ENCODE data around the gene CHID1. TPM values are rescaled to one million over a fixed set of nuclear protein-coding genes. Genes with fewer than 3 reads are reported as not detected.
A peak's percentile ranks its signal among the peaks of the same experiment; 100 is the strongest.

The CHID1 gene
- total RNA-seq (10 to 100 TPM; 54.6 to 55.8 TPM), polyA plus RNA-seq (10 to 100 TPM; 50.2 to 61.5 (median 54.7) TPM), total RNA-seq (22.3 to 55.8 (median 26.4) reads per million in 6 experiments)

GRCh38 chr11:910589-911030, at the start of gene CHID1:
CHID1 (minus strand) TSS chr11:910810; CDS start chr11:904816, 5,994 bp downstream.
- Mint-ChIP-seq H3K4me1 (peaks cover 14 to 30% (median 20%) of the 10 kb centered on the region in 4 donors), H3K4me3 (peak within 1 kb of the TSS; percentile 86 to 97 (median 92)), H3K27ac (peak within 1 kb of the TSS; percentile 75 to 90 (median 87)), H3K9me3 (no peaks in the 10 kb centered on the region), H3K36me3 (peaks cover 0 to 7% (median 0%) of the 10 kb centered on the region in 3 donors), H3K27me3 (no peaks in the 10 kb centered on the region)
- POLR2A ChIA-PET = interaction anchor here (0.6 to 2.5 kb wide), 6 partner anchors 9 to 91 kb away, joined by 3 to 13 read pairs (median 8); partner anchors contain the start of genes AP2A2, PNPLA2, POLR2L and TSPAN4
- peak; percentile 51 to 84 (median 74) for DNase-seq
- peak; percentile 94 for ATAC-seq

GRCh38 chr11:959608-960007, 49.0 kb upstream of the CHID1 start:
- Mint-ChIP-seq H3K4me3 (no peak overlapping the region), H3K36me3 (peaks cover 0 to 68% (median 5%) of the 10 kb centered on the region in 3 donors), H3K27ac (no peak overlapping the region)

DNA sequence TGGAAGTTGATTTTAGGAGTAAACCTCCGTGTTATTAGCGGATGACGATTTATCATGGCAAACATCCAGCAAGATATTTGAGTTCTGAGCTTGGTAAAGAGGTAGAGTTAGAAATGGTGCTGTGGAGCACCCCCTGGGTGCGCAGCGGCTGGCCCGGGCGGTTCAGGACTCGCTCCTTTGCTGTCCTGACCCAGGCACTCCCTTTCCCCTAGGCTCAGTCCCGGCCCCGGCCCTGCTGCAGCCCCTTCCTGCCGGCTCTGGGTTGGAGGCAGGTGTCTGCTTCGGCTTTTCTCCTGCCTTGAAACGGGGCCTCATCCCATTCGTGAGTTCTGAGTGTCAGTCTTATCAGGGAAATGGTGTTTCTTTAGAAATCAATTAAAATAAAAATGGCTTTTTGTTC, 48.4 kb upstream of the CHID1 start:
- Mint-ChIP-seq H3K4me1 (peaks cover 19 to 44% (median 31%) of the 10 kb centered on the region in 4 donors), H3K9me3 (no peaks in the 10 kb centered on the region), H3K36me3 (peaks cover 0 to 71% (median 5%) of the 10 kb centered on the region in 3 donors), H3K27me3 (no peaks in the 10 kb centered on the region), H3K27ac (peak overlapping the region in 3 of 10 donors; percentile 28 to 80 (median 29)), H3K4me3 (no peak overlapping the region)
- ATAC-seq = no peak
- POLR2A ChIA-PET = no interaction called here
- peak in 1 of 10 donors; percentile 30 for DNase-seq

More at GRCh38 chr11:959608-960007, 49.0 kb upstream of the CHID1 start:
- Mint-ChIP-seq H3K9me3 (no peaks in the 10 kb centered on the region), H3K27me3 (no peaks in the 10 kb centered on the region), H3K4me1 (peaks cover 14 to 44% (median 27%) of the 10 kb centered on the region in 4 donors)
- no peak for ATAC-seq
- peak in 1 of 10 donors; percentile 21 for DNase-seq
- POLR2A ChIA-PET = no interaction called here

DNA sequence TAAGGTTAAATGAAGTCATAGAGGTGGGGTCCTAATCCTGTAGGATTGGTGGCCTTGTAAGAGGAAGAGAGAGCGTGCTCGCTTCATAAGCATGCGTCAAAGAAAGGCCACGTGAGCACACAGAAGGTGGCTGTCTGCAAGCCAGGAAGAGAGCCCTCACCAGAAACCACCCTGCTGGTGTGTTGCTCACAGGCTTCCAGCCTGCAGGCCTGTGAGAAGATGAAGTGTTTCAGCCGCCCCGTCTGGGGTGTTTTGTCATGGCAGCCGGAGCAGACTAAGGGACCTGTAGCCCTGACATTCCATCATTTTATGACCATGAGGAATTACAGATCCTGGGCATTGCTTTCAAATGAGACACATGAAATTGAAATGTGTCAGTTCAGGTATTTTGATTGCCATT, 47.5 kb upstream of the CHID1 start:
- Mint-ChIP-seq H3K27ac (peak overlapping the region in 4 of 10 donors; percentile 26 to 78 (median 51)), H3K4me1 (peaks cover 18 to 50% (median 39%) of the 10 kb centered on the region in 4 donors), H3K36me3 (peaks cover 0 to 64% (median 2%) of the 10 kb centered on the region in 3 donors), H3K9me3 (no peaks in the 10 kb centered on the region), H3K4me3 (no peak overlapping the region), H3K27me3 (no peaks in the 10 kb centered on the region)
- POLR2A ChIA-PET = interaction anchor here (0.6 kb wide), 1 partner anchor 41 kb away, joined by 3 read pairs; no protein-coding TSS in a partner anchor
- DNase-seq (peak in 1 of 10 donors; percentile 36), ATAC-seq (no peak)

- POLR2A ChIA-PET = interaction anchor here (0.6 kb wide), 1 partner anchor 42 kb away, joined by 3 read pairs; no protein-coding TSS in a partner anchor
- Mint-ChIP-seq H3K36me3 (peaks cover 0 to 59% (median 2%) of the 10 kb centered on the region in 3 donors), H3K4me1 (peaks cover 24 to 57% (median 45%) of the 10 kb centered on the region in 4 donors)
Measured at GRCh38 chr11:957212-957920, 46.8 kb upstream of the CHID1 start.

GRCh38 chr11:955154-956063, 44.8 kb upstream of the CHID1 start:
- no peaks in the 10 kb centered on the region for H3K9me3 Mint-ChIP-seq
- H3K27ac Mint-ChIP-seq = peak overlapping the region; percentile 21 to 84 (median 69)
- peak in 1 of 10 donors; percentile 57 for DNase-seq
- H3K36me3 Mint-ChIP-seq = peaks cover 0 to 49% (median 3%) of the 10 kb centered on the region in 3 donors
- ATAC-seq = no peak
- no peaks in the 10 kb centered on the region for H3K27me3 Mint-ChIP-seq
- no peak overlapping the region for H3K4me3 Mint-ChIP-seq
- POLR2A ChIA-PET = no interaction called here
- H3K4me1 Mint-ChIP-seq = peaks cover 26 to 62% (median 51%) of the 10 kb centered on the region in 4 donors

More at GRCh38 chr11:957212-957920, 46.8 kb upstream of the CHID1 start:
- no peaks in the 10 kb centered on the region for H3K27me3 Mint-ChIP-seq
- H3K27ac Mint-ChIP-seq = peak overlapping the region in 4 of 10 donors; percentile 12 to 49 (median 34)
- ATAC-seq = no peak
- no peak overlapping the region for H3K4me3 Mint-ChIP-seq
- no peaks in the 10 kb centered on the region for H3K9me3 Mint-ChIP-seq
- DNase-seq = peak in 1 of 10 donors; percentile 19

DNA sequence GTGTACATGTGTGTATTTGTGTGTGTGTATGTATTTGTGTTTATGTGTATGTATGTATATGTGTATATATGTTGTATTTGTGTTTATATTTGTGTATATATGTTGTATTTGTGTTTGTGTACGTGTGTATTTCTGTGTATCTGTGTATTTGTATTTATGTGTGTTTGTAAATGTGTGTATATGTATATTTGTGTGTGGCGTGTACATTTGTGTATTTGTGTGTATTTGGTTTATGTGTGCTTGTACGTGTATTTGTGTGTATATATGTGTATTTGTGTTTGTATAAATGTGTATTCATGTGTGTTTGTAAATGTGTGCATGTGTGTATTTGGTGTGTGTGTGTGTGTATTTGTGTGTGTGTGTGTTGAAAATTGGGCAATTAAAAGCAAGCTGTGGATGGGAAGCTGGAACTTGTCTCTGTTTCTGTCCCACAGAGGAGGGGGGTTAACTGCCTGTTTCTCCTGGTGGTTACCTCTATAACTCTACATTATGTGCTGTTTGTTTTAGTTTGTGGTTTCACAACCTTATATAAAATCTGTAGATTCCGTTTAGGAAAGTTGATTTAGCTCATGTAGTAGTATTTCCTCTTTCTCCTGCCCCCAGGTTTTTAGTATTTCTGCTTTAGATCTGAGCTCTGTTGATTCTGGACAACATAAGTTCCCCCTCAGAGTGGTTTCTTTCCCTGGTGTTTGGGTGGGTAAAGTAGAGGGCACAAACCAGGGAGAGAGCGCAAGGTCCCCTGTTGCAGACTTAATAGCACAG, 44.0 kb upstream of the CHID1 start:
- DNase-seq (no peak), ATAC-seq (no peak)
- peak overlapping the region; percentile 21 to 88 (median 74) for H3K27ac Mint-ChIP-seq
- H3K36me3 Mint-ChIP-seq = peaks cover 0 to 49% (median 10%) of the 10 kb centered on the region in 3 donors
- peaks cover 26 to 62% (median 52%) of the 10 kb centered on the region in 4 donors for H3K4me1 Mint-ChIP-seq
- H3K9me3 Mint-ChIP-seq = peaks cover 0 to 5% (median 0%) of the 10 kb centered on the region in 9 donors
- H3K4me3 Mint-ChIP-seq = peak overlapping the region in 2 of 10 donors; percentile 3 to 68
- H3K27me3 Mint-ChIP-seq = no peaks in the 10 kb centered on the region
- POLR2A ChIA-PET = interaction anchor here (0.6 kb wide), 1 partner anchor 97 kb away, joined by 3 read pairs; no protein-coding TSS in a partner anchor

- no peak for ATAC-seq
- peaks cover 0 to 43% (median 18%) of the 10 kb centered on the region in 3 donors for H3K36me3 Mint-ChIP-seq
- no peaks in the 10 kb centered on the region for H3K27me3 Mint-ChIP-seq
Measured at GRCh38 chr11:953512-953911, 42.9 kb upstream of the CHID1 start.

DNA sequence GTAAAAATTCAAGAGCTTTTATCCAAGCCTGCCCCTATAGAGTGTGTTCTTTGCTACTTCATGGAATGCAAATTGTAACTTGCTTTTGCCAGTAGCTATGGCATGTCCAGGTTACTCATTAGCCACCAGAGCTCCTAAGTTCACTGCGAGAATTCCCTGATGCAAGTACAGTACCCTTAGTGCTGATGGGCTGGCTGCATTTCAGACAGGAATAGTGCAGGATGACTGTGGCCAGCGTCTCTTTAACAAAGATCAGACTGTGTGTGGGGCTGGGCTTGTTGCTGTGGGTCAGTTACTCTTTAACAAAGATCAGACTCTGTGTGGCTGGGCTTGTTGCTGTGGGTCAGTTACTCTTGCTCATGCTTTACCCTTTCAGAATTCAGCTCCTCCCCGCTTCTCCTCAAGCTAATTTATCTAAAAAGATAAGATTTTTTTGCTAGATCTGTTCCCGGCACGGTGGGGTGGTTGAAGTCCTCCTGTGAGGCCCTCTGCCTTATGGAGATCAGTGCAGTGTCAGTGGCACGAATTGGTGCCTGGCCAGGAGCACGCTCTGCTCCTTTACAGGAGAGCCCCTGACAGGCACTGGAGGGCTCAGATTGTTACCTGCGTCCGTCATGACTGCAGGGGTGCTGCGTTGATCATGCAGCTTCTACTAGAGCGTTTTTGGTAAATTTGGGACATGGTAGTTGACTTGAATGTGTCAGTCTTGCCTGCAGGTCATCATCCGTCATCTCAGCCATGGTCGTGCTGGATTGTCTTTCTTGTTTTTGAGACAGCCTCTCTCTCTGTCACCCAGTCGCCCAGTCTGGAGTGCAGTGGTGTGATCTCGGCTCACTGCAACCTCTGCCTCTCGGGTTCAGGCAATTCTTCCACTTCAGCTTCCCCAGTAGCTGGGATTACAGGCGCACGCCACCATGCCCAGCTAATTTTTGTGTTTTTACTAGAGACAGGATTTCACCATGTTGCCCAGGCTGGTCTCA, 42.1 kb upstream of the CHID1 start:
- Mint-ChIP-seq H3K27me3 (no peaks in the 10 kb centered on the region), H3K36me3 (peaks cover 0 to 45% (median 22%) of the 10 kb centered on the region in 3 donors), H3K27ac (peak overlapping the region in 7 of 10 donors; percentile 16 to 82 (median 33)), H3K9me3 (peaks cover 0 to 15% (median 5%) of the 10 kb centered on the region in 9 donors), H3K4me1 (peaks cover 22 to 57% (median 46%) of the 10 kb centered on the region in 4 donors), H3K4me3 (peak overlapping the region in 2 of 10 donors; percentile 0 to 26)
- DNase-seq (peak in 1 of 10 donors; percentile 32), ATAC-seq (no peak)
- POLR2A ChIA-PET = no interaction called here

More at GRCh38 chr11:953512-953911, 42.9 kb upstream of the CHID1 start:
- POLR2A ChIA-PET = no interaction called here
- H3K4me3 Mint-ChIP-seq = no peak overlapping the region
- peaks cover 0 to 14% (median 0%) of the 10 kb centered on the region in 9 donors for H3K9me3 Mint-ChIP-seq
- peak overlapping the region in 3 of 10 donors; percentile 33 to 84 (median 66) for H3K27ac Mint-ChIP-seq
- H3K4me1 Mint-ChIP-seq = peaks cover 26 to 61% (median 51%) of the 10 kb centered on the region in 4 donors
- DNase-seq = peak in 1 of 10 donors; percentile 4

GRCh38 chr11:951507-951906, 40.9 kb upstream of the CHID1 start:
- Mint-ChIP-seq H3K27me3 (no peaks in the 10 kb centered on the region), H3K4me3 (no peak overlapping the region), H3K36me3 (peaks cover 0 to 49% (median 25%) of the 10 kb centered on the region in 3 donors), H3K4me1 (peaks cover 21 to 50% (median 41%) of the 10 kb centered on the region in 4 donors), H3K9me3 (peaks cover 0 to 15% (median 5%) of the 10 kb centered on the region in 9 donors), H3K27ac (peak overlapping the region in 1 of 10 donors; percentile 11)
- ATAC-seq (no peak), DNase-seq (no peak)
- POLR2A ChIA-PET = no interaction called here

All from naive thymus-derived CD8-positive, alpha-beta T cell (primary cell).